Epithelial cell of esophagus (primary cell): ENCODE measurements around the gene NMRAL1.
A peak's percentile ranks its signal among the peaks of the same experiment; 100 is the strongest.

Experiments used
- DNase-seq: peaks from one replicate; pipeline ENCODE4 v3.0.0; 2010; ENCODE audit warnings: low read depth
- H3K4me3 ChIP-seq: 2 replicates; pipeline ENCODE4 v1.5.1; 2011; ENCODE audit warnings: mild to moderate bottlenecking, low read length, control low read depth
- CTCF ChIP-seq: IDR thresholded peaks from 2 replicates; pipeline ENCODE4 v1.5.1; 2011; ENCODE audit warnings: low read depth, mild to moderate bottlenecking, low read length, control low read depth, inconsistent platforms; ENCODE audit not compliant: insufficient read depth; ENCODE audit errors: missing control alignments

The NMRAL1 gene

DNA sequence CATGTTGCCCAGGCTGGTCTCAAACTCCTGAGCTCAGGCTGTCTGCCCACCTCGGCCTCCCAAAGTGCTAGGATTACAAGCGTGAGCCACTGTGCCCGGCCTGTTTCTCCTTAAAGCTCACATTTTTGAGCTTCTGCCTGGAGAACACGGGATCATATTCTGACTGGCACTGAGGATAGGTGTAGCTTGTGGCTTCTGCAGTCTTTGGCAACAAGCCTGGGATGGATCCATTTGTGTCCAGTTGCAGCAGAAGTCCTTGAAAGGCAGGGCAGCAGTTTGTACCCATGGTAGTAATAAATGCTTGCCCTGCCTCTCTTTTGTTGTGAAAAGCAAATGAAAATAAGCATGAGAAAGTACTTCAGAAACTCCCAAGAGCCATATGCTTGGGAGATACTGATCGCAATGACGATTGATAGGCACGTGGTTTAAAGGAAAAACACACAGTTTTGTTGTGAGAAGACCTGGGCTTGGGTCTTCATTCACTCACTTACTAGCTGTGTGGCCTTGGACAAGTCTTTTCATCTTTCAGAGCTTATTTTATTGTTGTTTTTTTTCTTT is 54.9 kb downstream of the NMRAL1 start:
- no peak for TF ChIP-seq CTCF
- H3K4me3 ChIP-seq, result no peak overlapping the region
- DNase-seq, result no peak

DNA sequence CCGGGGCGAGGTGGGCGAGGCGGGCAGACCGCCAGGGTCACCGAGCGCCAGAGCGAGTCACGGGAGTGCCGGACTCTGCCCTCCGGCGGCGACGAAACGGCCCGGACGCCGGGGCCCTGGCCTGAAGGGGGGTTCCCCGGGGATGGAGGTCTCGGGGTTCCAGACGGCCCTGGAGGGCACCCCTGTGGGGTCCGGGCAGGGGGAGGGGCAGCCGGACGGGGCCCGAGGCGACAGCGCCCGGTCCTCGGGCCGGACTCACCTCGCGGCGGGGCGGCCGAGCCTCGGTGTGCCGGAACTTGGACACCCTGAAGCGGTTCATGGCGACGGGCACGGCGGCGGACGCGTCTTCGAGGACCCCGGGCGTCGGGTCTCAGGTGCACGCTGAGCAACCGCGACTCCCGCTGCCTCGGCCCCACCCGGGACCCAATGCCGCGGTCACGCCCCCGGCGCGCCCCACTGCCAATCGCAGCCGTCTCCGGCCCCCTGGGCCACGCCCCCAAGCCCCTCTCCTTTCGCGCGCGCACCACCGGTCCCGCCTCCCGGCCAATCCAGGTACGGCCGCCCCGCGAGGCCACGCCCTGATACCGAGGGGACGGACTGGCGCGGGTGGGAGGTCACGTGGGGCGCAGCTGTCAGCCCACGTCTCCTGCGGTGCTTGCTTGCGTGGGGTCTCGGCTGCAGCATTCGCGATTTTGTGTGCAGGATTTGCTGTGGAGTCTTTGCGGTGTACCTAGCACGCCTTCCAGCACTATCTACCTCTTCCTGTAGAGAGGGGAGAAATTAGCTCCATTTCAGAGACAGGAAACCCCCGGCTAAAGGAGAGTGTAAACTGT is 58.0 kb downstream of the NMRAL1 start, which contains the start of gene CORO7:
CORO7 (minus strand) TSS at position 397 of the 833 bp plus-strand sequence; CDS start at position 319, 78 bp downstream.
- peak; percentile 93 for DNase-seq
- H3K4me3 ChIP-seq, result peak within 1 kb of the TSS; percentile 61
- TF ChIP-seq CTCF, result no peak

- DNase-seq, result peak; percentile 33
- no peak for TF ChIP-seq CTCF
- H3K4me3 ChIP-seq, result peak overlapping the region; percentile 61
Observed at GRCh38 chr16:4415538-4416199, 58.8 kb downstream of the NMRAL1 start.

- no peak for DNase-seq
Observed at GRCh38 chr16:4414187-4414917, 60.1 kb downstream of the NMRAL1 start.

GRCh38 chr16:4412854-4413253 is 61.6 kb downstream of the NMRAL1 start:
- no peak overlapping the region for H3K4me3 ChIP-seq
- no peak for DNase-seq
- TF ChIP-seq CTCF, result no peak

More at GRCh38 chr16:4414187-4414917, 60.1 kb downstream of the NMRAL1 start:
- no peak for TF ChIP-seq CTCF
- no peak overlapping the region for H3K4me3 ChIP-seq

- H3K4me3 ChIP-seq, result no peak overlapping the region
- TF ChIP-seq CTCF, result no peak
- DNase-seq, result no peak
Observed at GRCh38 chr16:4412159-4412558, 62.3 kb downstream of the NMRAL1 start.
